Measurements from ENCODE around the gene HDAC9. TPM values are rescaled to one million over a fixed set of nuclear protein-coding genes. Genes with fewer than 3 reads are reported as not detected.
A peak's percentile ranks its signal among the peaks of the same experiment; 100 is the strongest.

The HDAC9 gene
- total and polyA plus RNA-seq, 4 donors = 2.2 to 41.0 (median 4.1) TPM

DNA sequence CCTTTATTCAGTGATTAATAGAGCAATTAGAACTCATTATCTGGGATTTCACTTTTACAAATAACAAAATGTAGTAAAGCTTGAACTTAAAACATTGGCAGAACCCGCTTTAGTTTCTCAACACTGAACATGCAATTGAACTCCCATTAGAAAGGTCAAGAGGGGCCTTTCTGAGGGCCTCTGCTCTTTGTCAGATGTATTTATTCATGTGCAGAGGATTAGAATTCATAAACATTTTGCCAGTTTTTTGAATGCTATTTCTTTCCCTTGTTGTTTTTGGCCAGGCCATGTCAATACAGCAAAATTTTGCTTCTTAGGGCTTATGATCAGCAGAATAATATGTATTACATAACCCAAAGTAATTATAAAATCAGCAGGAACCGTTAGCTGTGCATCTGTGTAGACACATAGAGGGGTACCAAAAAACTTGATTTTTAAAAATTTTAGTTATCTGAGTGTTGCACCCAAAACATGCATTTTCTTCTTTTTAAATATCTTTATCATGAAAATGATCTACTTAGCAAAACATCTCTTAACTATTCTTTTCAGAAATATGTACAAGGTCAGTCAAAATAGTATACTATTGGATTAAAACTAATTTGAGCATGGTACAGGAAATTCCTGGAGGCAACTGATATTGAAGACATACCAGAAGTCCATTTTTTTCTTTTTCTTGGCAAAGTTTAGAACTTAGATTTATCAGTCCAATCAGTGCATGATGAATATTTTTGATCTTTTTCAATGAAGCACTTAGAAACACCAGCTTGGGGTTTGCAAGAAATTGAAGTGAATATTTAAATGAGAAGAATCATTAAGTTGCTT is 444.4 kb downstream of the HDAC9 start:
- Histone ChIP-seq H3K36me3 (ENCODE audit: control insufficient read depth in 4 of 4, insufficient read depth in 4 of 4, low read length in 4 of 4) (no peaks in the 10 kb centered on the region), H3K27me3 (ENCODE audit: control insufficient read depth in 3 of 3, insufficient read depth in 3 of 3, low read length in 2 of 3) (no peaks in the 10 kb centered on the region), H3K4me3 (no peak overlapping the region), H3K4me1 (ENCODE audit: control insufficient read depth in 5 of 5, insufficient read depth in 5 of 5, low read length in 5 of 5) (no peaks in the 10 kb centered on the region), H3K27ac (ENCODE audit: low read depth in 1 of 2, low read length in 1 of 2) (no peak overlapping the region), H3K9me3 (ENCODE audit: control insufficient read depth in 4 of 4, insufficient read depth in 3 of 4, low read length in 3 of 4) (no peaks in the 10 kb centered on the region), H3K9ac (ENCODE audit: insufficient read depth in 1 of 2, low read length in 2 of 2) (no peak overlapping the region)
- TF ChIP-seq, protein P1, sequence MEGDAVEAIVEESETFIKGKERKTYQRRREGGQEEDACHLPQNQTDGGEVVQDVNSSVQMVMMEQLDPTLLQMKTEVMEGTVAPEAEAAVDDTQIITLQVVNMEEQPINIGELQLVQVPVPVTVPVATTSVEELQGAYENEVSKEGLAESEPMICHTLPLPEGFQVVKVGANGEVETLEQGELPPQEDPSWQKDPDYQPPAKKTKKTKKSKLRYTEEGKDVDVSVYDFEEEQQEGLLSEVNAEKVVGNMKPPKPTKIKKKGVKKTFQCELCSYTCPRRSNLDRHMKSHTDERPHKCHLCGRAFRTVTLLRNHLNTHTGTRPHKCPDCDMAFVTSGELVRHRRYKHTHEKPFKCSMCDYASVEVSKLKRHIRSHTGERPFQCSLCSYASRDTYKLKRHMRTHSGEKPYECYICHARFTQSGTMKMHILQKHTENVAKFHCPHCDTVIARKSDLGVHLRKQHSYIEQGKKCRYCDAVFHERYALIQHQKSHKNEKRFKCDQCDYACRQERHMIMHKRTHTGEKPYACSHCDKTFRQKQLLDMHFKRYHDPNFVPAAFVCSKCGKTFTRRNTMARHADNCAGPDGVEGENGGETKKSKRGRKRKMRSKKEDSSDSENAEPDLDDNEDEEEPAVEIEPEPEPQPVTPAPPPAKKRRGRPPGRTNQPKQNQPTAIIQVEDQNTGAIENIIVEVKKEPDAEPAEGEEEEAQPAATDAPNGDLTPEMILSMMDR (IDR thresholded peaks at IDR 0.05; ENCODE audit: control extremely low read depth, extremely low read depth) = no peak
- ATAC-seq (ENCODE audit: insufficient read depth, low FRiP score) = no peak
- WGBS, 2 donors = 63 to 73% methylated on average over 2 of the region's 2 CpGs
- peak in 2 of 3 donors; percentile 11 to 23 for DNase-seq

DNA sequence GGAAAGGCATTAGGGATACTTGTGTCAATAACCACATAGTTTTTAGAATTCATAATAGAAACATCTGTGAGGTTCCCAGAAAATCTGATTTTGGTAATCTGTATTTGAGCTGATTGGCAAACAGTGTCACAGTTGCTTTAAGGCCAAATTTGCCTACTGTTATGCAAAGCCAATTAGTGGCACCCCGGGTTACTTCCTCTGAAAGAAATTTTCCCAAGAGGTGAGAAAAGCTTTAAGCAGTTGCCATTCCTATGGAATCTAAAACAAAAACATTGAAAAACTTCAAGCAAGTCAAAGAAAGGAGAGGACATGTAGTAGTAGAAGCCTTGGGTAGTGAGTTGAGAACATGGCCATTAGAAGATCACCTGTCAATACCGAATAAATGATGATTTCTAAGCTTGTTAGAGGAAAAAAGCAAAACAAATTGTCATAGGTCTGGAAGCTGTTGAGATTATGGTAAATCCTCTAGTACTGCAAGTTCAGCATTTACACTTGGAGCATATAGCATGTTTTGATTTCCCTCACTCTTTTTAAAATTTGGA is 445.1 kb downstream of the HDAC9 start:
- TF ChIP-seq, protein P1 (IDR thresholded peaks at IDR 0.05; ENCODE audit: control extremely low read depth, extremely low read depth) = no peak
- no peak for ATAC-seq (ENCODE audit: insufficient read depth, low FRiP score)
- 24 to 33% methylated on average over 2 of the region's 2 CpGs for WGBS, 2 donors
- H3K27ac ChIP-seq (ENCODE audit: low read depth in 1 of 2, low read length in 1 of 2) = no peak overlapping the region
- H3K4me1 ChIP-seq (ENCODE audit: control insufficient read depth in 5 of 5, insufficient read depth in 5 of 5, low read length in 5 of 5) = no peaks in the 10 kb centered on the region
- DNase-seq = no peak
- H3K9me3 ChIP-seq (ENCODE audit: control insufficient read depth in 4 of 4, insufficient read depth in 3 of 4, low read length in 3 of 4) = no peaks in the 10 kb centered on the region
- H3K4me3 ChIP-seq = no peak overlapping the region
- no peaks in the 10 kb centered on the region for H3K27me3 ChIP-seq (ENCODE audit: control insufficient read depth in 3 of 3, insufficient read depth in 3 of 3, low read length in 2 of 3)
- H3K9ac ChIP-seq (ENCODE audit: insufficient read depth in 1 of 2, low read length in 2 of 2) = no peak overlapping the region
- H3K36me3 ChIP-seq (ENCODE audit: control insufficient read depth in 4 of 4, insufficient read depth in 4 of 4, low read length in 4 of 4) = no peaks in the 10 kb centered on the region

DNA sequence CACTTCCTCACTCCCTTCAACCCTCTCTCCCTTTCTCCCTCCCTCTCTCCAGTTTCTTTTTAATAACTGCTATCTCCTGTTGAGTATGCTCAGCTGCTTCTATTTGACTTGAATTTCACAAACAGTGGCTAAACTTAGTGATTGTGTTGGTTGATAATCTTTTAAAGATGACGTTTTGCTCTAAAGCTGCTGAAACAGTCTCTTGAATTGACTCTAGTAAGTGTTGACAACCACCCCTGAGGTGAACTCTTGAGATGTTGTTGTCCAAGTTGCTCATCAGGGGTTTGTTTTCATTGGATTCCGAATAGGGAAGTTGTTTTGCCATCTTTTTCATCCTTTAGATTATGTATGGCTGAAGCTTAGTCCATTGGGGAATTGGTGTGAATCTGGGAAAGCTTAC is 445.7 kb downstream of the HDAC9 start:
- no peak overlapping the region for H3K27ac ChIP-seq (ENCODE audit: low read depth in 1 of 2, low read length in 1 of 2)
- no peaks in the 10 kb centered on the region for H3K36me3 ChIP-seq (ENCODE audit: control insufficient read depth in 4 of 4, insufficient read depth in 4 of 4, low read length in 4 of 4)
- H3K9me3 ChIP-seq (ENCODE audit: control insufficient read depth in 4 of 4, insufficient read depth in 3 of 4, low read length in 3 of 4) = no peaks in the 10 kb centered on the region
- H3K4me3 ChIP-seq = no peak overlapping the region
- DNase-seq = no peak
- no peaks in the 10 kb centered on the region for H3K4me1 ChIP-seq (ENCODE audit: control insufficient read depth in 5 of 5, insufficient read depth in 5 of 5, low read length in 5 of 5)
- no peaks in the 10 kb centered on the region for H3K27me3 ChIP-seq (ENCODE audit: control insufficient read depth in 3 of 3, insufficient read depth in 3 of 3, low read length in 2 of 3)
- TF ChIP-seq, protein P1 (IDR thresholded peaks at IDR 0.05; ENCODE audit: control extremely low read depth, extremely low read depth) = no peak
- 35 to 46% methylated on average over 2 of the region's 2 CpGs for WGBS, 2 donors
- ATAC-seq (ENCODE audit: insufficient read depth, low FRiP score) = no peak
- no peak overlapping the region for H3K9ac ChIP-seq (ENCODE audit: insufficient read depth in 1 of 2, low read length in 2 of 2)
